Measurements from ENCODE around the gene ALPK3.

The ALPK3 gene

DNA sequence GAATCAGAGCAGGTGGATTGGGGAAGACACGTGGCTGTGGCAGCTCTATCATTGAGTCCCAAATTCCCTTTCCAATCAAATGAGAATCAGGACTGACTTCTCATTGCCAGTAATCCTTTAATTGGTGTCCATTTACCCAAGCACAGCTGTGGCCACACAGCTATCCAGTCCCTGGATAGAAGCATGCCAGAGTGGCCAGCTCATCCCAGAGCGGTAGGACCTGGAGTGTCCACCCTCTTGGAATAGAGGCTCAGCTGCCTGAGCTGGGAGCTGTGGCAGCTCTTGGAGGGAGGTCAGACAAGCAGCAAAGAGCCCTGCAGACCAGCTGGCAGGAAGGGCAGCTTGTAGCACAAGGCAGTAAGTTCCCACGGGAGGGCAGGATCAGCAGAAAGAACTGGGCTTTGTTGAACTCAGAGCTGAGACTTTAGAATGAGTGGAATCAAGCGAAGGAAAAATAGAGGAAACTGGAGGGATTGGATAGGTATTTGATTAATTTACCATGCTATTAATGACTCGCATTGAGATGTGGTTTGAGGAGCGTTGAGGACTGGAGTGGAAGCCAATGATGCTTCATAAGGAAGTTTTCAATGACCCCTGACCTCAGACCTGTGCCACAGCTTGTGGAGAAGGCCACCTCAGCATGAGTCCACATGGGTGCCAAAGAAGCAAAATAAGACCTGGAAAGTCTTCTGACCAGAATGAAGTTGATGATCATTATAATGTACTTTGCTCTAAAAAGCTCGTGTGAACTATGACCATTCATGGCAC lies 6.9 kb upstream of the ALPK3 start:
- TF ChIP-seq ZFX (IDR thresholded peaks at IDR 0.05; ENCODE audit: borderline replicate concordance) = no peak
- TF ChIP-seq, protein P1, sequence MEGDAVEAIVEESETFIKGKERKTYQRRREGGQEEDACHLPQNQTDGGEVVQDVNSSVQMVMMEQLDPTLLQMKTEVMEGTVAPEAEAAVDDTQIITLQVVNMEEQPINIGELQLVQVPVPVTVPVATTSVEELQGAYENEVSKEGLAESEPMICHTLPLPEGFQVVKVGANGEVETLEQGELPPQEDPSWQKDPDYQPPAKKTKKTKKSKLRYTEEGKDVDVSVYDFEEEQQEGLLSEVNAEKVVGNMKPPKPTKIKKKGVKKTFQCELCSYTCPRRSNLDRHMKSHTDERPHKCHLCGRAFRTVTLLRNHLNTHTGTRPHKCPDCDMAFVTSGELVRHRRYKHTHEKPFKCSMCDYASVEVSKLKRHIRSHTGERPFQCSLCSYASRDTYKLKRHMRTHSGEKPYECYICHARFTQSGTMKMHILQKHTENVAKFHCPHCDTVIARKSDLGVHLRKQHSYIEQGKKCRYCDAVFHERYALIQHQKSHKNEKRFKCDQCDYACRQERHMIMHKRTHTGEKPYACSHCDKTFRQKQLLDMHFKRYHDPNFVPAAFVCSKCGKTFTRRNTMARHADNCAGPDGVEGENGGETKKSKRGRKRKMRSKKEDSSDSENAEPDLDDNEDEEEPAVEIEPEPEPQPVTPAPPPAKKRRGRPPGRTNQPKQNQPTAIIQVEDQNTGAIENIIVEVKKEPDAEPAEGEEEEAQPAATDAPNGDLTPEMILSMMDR (IDR thresholded peaks at IDR 0.05) = no peak
- peak overlapping the region; percentile 26; the same call in 1 of the 2 replicates for H3K27ac ChIP-seq

- peak overlapping the region; percentile 26 for H3K27ac ChIP-seq
- TF ChIP-seq, protein P1 (IDR thresholded peaks at IDR 0.05) = no peak
- TF ChIP-seq ZFX (IDR thresholded peaks at IDR 0.05; ENCODE audit: borderline replicate concordance) = no peak
Measured at GRCh38 chr15:84811151-84811550, 6.0 kb upstream of the ALPK3 start.

DNA sequence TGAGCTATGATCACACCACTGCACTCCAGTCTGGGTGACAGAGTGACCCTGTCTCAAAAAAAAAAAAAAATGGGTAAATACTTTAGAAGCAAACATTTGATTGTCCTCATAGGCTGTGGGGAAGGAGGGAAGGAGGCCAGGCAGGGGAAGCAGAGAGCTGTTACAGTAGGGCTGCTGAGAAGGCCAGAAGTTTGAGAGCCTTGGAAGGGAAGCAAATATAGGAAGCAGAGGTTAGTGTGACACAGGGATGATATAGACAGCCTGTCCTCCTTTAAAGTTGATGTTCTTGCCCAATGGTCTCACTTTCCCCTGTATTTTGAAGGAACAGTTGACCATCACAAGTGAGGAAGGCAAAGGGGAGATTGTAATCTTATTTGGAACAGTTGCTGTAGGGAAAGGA lies 5.3 kb upstream of the ALPK3 start:
- peak overlapping the region; percentile 26 for H3K27ac ChIP-seq
- TF ChIP-seq, protein P1 (IDR thresholded peaks at IDR 0.05) = no peak
- TF ChIP-seq ZFX (IDR thresholded peaks at IDR 0.05; ENCODE audit: borderline replicate concordance) = no peak

GRCh38 chr15:84812842-84813241 lies 4.3 kb upstream of the ALPK3 start:
- TF ChIP-seq, protein P1 (IDR thresholded peaks at IDR 0.05) = no peak
- no peak for TF ChIP-seq ZFX (IDR thresholded peaks at IDR 0.05; ENCODE audit: borderline replicate concordance)
- peak overlapping the region; percentile 39 for H3K27ac ChIP-seq

- TF ChIP-seq ZFX (IDR thresholded peaks at IDR 0.05; ENCODE audit: borderline replicate concordance) = no peak
- TF ChIP-seq, protein P1 (IDR thresholded peaks at IDR 0.05) = no peak
- H3K27ac ChIP-seq = peak overlapping the region; percentile 39
Measured at GRCh38 chr15:84813435-84813834, 3.7 kb upstream of the ALPK3 start.

DNA sequence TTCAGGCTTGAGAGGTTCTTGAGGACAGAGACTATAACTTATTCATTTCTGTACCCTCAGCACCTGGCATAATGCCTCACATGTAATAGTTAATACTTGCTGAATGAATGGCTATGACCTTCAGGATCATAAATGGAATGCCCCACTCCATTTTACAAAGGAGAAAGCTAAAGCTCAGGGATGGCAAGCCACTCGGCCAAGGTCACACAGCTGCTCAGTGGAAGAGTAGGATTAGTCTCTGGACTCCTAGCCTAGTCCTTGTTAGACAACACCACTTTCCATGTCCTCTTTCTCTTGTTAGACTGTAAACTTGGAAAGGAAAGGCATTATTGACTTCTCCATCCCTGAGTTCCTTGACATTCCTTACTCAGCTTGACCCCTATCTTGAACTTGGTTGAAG lies 3.2 kb upstream of the ALPK3 start:
- TF ChIP-seq, protein P1 (IDR thresholded peaks at IDR 0.05) = no peak
- no peak for TF ChIP-seq ZFX (IDR thresholded peaks at IDR 0.05; ENCODE audit: borderline replicate concordance)
- peak overlapping the region; percentile 39 for H3K27ac ChIP-seq

DNA sequence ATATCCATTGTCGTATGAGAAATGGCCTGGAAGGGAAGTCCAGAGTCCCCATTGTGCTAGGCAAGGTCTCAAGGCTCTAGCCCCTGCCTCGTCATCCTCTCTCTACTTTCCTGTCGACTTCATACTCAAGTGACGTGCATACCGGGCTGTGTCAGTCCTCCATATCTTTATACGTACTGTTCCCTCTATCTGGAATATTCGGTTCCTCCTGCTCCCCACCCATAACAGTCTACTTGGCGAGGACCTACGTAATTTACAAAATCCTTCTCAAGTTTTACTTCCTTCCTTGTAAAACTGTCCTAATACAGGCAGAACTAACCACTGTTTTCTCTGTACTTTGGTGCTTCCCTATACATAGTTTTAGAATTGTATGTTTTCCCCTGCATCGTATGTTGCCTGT lies 2.2 kb upstream of the ALPK3 start:
- TF ChIP-seq ZFX (IDR thresholded peaks at IDR 0.05; ENCODE audit: borderline replicate concordance) = no peak
- TF ChIP-seq, protein P1 (IDR thresholded peaks at IDR 0.05) = no peak
- H3K27ac ChIP-seq = peak overlapping the region; percentile 39

Data from 22Rv1 (cell line).